Large intestine (tissue), 3 donors: Measurements from ENCODE around the gene ARVCF. TPM values are rescaled to one million over a fixed set of nuclear protein-coding genes. Genes with fewer than 3 reads are reported as not detected.

ENCODE experiments used
- DNase-seq, 2 donors: peaks; one replicate each; pipeline versions ENCODE4 v3.0.0 to v3.0.0-alpha.2; 2013
- H3K27ac ChIP-seq: one replicate; pipeline ENCODE4 v1.5.1; 2013; ENCODE audit warnings: low read length
- H3K27me3 ChIP-seq: 2 replicates; pipeline ENCODE4 v1.6.1; 2013; ENCODE audit warnings: low read length; ENCODE audit not compliant: control insufficient read depth, insufficient read depth
- H3K36me3 ChIP-seq: 2 replicates; pipeline ENCODE4 v1.6.1; 2013; ENCODE audit warnings: low read length; ENCODE audit not compliant: control insufficient read depth, insufficient read depth
- H3K4me1 ChIP-seq: one replicate; pipeline ENCODE4 v1.6.1; 2013; ENCODE audit warnings: low read length; ENCODE audit not compliant: control insufficient read depth, insufficient read depth
- H3K4me3 ChIP-seq: one replicate; pipeline ENCODE4 v1.5.1; 2013; ENCODE audit warnings: low read length
- H3K9me3 ChIP-seq: one replicate; pipeline ENCODE4 v1.6.1; 2013; ENCODE audit warnings: mild to moderate bottlenecking, low read depth, low read length, moderate library complexity; ENCODE audit not compliant: control insufficient read depth
- WGBS: methylation state at CpG from one replicate; pipeline ENCODE4 v1.1.5; 2013; ENCODE audit warnings: low lambda C conversion rate; ENCODE audit not compliant: insufficient coverage; 5-methylcytosine and 5-hydroxymethylcytosine counted together
- polyA plus RNA-seq: library from polyadenylated mRNA; unstranded; fragments of 120-200 nt; gene quantifications from one replicate; pipeline ENCODE4 v1.2.1, GENCODE V29; 2013

Gene ARVCF
- polyA plus RNA-seq, 1 donor: 21.8 TPM

DNA sequence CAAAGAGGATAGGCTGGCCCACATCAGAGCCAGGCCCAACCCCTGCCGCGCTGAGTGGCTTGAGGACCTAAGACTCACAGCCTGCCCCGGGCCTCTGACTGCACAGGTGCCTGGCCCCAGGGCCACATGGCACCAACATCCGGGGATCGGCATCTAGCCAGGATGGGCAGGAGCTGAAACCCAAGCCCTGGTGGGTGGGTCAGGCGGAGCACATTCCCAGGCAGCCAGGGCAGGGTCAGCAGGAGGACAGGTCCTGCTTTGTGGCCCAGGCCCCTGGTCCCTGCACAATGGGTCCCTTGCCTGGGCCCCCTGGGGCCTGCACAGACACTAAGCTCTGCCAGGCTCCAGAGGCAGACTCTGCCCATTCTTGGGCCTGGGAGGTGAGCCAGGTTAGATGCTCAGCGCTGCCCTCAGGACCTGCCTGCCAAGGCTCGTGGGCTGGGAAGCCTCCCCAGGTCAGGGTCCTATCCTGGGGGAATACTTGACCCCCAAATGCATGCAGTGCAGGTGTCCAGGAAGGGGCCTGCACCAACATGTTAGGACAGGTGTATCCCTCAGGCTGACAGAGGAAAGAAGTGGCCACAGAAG is 33.5 kb downstream of the ARVCF start:
- Histone ChIP-seq H3K27me3 (no peaks in the 10 kb centered on the region), H3K4me3 (no peak overlapping the region), H3K9me3 (no peaks in the 10 kb centered on the region), H3K4me1 (peaks cover 10% of the 10 kb centered on the region), H3K36me3 (peaks cover 22% of the 10 kb centered on the region), H3K27ac (no peak overlapping the region)
- no CpG with 5 or more reads among the region's 8 CpGs for WGBS
- DNase-seq: no peak

DNA sequence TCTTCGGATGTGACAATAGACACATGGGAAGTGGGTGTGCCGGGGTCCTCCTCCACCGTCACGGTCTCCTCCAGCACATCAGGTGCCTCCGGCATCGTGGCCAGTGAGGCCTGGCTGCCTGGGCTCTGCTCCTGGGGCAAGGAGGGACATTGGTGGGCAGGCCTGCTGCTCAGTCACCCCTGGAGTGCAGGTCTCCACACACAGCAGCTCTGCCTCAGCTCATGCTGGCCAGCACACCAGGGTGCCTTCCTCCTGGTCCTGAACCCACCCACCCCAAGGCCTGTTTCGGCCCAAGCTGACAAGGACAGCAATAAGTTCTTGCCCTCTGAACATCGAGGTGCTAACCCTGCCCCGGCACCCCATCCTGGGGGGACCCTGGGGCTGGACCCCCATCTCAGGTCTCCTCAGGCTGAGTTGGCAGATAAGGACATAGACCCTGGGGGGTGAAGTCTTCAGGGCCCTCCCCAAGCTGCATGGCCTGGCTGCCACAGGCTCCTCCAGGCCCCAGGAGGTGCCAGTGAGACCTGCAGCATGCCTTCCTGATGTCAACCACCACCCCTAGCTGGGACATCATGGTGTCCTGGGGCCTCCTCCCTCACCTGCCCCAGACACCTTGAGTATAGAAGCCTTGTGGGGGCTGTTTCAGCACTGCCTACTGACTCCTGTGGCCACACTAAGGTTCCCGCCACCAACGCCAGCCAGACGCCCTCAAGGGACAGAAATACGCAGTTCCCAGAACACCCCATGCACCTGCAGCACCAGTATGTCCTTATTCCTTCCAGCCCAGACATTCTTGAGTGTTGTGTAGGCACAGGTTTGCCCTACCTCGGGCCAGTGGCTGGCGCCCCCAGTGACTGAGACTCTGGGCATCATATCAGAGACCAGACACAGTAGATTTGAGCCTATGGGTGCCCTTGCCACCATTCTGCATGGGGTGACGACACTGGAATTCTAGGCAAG is 34.4 kb downstream of the ARVCF start:
- Histone ChIP-seq H3K4me3 (no peak overlapping the region), H3K4me1 (peaks cover 10% of the 10 kb centered on the region), H3K27me3 (no peaks in the 10 kb centered on the region), H3K36me3 (peaks cover 26% of the 10 kb centered on the region), H3K27ac (no peak overlapping the region), H3K9me3 (no peaks in the 10 kb centered on the region)
- no peak for DNase-seq
- no CpG with 5 or more reads among the region's 16 CpGs for WGBS

DNA sequence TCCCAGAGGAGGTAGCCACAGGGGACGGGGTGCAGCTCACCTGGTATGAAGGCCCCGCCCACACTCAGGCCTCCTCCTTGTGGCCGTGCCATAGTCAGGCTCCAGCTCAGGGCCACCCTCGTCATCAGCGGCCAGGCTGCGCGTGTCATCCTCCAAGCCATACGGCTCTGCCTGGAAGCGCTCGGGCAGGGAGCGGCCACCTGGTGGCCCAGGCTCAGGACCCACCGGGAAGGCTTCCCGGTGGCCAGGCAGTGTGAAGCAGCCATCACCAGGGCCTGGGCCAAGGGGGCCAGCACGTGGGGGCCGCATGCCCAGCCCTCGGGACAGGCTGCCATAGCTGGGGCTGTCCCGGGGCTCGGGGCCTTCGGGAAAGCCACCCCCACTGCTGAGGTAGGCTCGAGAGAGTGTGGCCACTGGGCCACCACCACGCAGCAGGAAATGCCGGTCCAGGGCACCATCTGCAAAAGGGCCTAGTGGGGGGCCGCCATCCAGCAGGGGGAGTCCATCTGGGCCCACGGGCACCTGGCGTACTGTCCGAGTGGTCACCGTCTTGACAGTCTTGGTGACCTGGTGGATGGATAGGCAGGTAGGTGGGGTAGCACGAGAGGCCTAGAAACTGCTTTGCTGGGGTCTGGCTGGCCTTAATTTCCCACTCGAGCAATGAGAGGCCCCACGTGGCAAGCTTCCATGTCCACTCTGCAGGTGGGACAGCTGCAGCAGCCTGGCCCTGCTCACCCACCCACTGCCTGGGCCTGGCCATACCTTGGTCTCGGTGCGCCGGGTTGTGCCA is 35.3 kb downstream of the ARVCF start:
- DNase-seq: no peak
- peaks cover 28% of the 10 kb centered on the region for H3K36me3 ChIP-seq
- H3K4me1 ChIP-seq: peaks cover 10% of the 10 kb centered on the region
- H3K27ac ChIP-seq: no peak overlapping the region
- H3K27me3 ChIP-seq: no peaks in the 10 kb centered on the region
- WGBS: no CpG with 5 or more reads among the region's 33 CpGs
- no peaks in the 10 kb centered on the region for H3K9me3 ChIP-seq
- no peak overlapping the region for H3K4me3 ChIP-seq

DNA sequence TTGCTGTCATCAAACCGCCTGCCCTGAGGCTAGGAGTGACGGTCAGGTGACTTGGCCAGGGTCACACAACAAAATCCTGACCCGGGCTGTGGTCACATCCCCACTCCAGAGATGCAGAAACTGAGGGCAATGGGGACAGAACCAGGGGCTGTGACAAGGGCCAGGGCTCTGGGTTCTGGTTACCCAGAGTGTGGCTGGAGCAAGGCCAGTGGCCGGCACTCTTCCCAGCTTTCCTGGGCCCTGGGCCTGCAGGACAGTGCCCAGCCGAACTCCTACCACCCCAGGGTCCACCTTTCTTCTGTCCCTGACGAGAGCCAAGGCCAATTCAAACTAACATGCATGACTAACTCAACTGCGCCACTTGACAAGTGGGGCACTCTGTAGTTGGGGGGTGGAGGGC is 35.9 kb downstream of the ARVCF start:
- Histone ChIP-seq H3K4me1 (peaks cover 5% of the 10 kb centered on the region), H3K4me3 (no peak overlapping the region), H3K9me3 (no peaks in the 10 kb centered on the region), H3K27me3 (no peaks in the 10 kb centered on the region), H3K36me3 (peaks cover 28% of the 10 kb centered on the region), H3K27ac (no peak overlapping the region)
- DNase-seq: no peak
- WGBS: no CpG with 5 or more reads among the region's 7 CpGs

DNA sequence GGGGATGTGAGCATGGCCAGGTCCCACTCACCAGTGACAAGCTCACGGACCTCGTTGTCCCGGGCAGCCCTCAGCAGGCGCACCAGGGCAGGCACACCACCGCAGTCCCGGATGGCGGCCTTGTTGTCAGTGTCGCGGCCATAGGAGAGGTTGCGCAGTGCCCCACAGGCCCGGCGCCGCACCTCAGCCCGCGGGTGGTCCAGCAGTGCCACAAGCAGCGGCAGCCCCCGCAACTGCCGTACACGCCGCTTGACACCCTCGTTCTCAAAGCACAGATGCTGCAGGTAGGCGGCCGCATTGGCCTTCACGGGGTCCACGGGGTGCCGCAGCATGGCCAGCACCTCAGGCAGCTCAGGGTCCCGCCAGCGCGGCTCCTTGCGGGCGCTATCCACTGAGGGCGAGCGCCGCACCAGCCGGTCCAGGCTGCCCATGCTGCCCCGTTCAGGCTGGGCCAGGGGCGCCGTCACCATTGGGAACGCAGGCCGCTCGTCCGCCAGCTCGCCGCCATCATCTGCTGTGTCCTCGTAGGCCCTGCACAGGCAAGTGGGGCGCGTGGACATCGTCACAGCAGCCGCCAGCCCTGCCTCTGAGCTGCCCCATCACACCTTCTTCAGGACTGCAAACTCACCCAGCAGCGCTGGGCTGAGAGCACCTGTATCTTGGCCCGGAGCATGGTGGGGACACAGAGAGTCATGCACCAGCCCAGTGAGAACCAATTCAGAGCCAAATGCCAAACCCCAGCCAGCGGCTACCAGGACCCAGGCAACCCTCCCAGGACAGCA is 36.7 kb downstream of the ARVCF start:
- Histone ChIP-seq H3K36me3 (peaks cover 28% of the 10 kb centered on the region), H3K27ac (no peak overlapping the region), H3K27me3 (no peaks in the 10 kb centered on the region), H3K4me3 (no peak overlapping the region), H3K9me3 (no peaks in the 10 kb centered on the region), H3K4me1 (no peaks in the 10 kb centered on the region)
- 75% methylated on average over 2 of the region's 52 CpGs for WGBS
- no peak for DNase-seq

DNA sequence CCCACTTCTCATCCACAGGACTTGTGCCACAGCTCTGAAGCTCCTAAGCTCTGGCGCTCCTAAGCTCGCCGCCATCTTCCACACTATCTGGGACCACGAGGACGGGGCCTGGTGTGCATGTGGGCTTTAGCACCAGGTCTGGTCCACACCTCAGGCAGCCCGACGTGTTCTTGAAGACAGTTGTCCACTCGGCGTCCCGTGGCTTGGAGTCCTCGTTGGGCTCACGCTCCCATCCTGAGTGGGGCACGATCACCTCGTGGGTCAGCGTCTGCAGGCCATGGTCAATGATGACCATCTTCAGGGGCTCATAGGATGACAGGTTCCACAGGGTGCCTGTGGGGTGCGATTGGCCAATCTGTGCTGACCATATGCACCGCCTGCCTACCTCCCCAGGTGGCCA is 37.9 kb downstream of the ARVCF start:
- Histone ChIP-seq H3K27me3 (no peaks in the 10 kb centered on the region), H3K36me3 (peaks cover 28% of the 10 kb centered on the region), H3K9me3 (no peaks in the 10 kb centered on the region), H3K4me3 (no peak overlapping the region), H3K4me1 (no peaks in the 10 kb centered on the region), H3K27ac (no peak overlapping the region)
- WGBS: 73% methylated on average over 3 of the region's 17 CpGs
- no peak for DNase-seq

DNA sequence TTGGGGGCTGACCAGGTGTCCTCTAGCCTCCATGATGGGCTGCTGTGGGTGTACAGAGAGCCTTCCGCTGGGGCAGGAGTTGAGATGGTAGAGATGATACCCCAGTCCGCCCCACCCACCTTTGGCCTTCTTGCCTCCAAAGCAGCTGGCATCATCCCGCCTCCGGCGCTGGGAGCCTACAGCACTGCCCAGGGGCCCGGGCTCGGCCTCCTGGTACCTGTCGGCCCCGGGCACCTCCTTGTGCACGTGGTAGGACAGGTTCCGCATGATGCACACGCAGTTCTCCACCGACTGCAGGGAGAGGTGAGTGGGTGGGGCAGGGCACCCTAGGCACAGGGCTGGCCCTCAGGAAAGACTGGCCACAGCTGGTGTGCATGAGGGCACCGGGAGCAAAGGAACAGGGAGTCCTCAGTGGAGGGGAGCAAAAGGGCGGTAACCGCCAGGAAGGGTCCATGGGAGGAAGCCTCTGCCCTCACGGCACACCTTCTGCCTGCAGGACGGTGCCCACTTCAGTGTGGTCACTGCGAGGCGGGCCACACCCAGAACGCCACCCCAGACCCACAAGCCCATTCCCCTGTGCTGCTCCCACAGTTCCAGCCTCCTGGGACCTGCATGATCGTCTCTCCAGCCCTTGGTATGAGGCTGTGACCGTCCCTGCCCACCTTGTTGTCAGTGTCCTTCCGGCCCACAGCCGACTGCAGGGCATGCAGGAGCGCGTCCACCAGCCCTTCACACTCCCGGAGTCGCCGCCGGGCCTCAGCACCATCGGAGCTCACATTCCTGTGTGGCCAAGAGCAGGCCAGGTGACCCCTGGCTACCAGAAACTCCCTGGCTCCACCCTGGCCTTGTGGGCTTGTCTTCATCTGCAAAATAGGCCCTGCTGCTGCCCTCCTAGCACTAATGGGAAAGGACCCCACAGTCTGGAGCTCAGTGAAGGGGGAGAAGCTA is 39.1 kb downstream of the ARVCF start:
- Histone ChIP-seq H3K27me3 (no peaks in the 10 kb centered on the region), H3K36me3 (peaks cover 37% of the 10 kb centered on the region), H3K27ac (no peak overlapping the region), H3K4me3 (no peak overlapping the region), H3K4me1 (peaks cover 2% of the 10 kb centered on the region), H3K9me3 (peaks cover 4% of the 10 kb centered on the region)
- no CpG with 5 or more reads among the region's 32 CpGs for WGBS
- no peak for DNase-seq

DNA sequence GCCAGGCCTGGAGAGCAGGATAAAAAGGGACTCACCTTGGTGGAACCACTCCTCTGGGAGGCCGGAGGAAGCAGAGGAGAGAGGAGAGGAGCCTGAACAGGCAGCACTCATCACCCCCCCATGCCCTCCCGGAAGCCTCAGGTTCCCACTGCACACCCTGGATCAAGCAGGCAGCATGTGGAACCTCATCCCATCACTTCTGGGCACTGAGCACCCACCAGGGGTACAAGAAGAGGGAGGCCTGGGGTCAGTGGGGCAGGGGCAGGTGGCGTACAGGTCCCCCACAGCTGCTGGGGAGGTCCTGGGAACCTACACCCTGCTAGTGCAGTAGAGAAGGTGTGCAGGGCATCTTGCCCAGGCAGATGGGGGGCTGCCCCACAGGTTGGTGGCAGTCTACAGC is 40.0 kb downstream of the ARVCF start:
- no peak for DNase-seq
- no peaks in the 10 kb centered on the region for H3K27me3 ChIP-seq
- H3K36me3 ChIP-seq: peaks cover 43% of the 10 kb centered on the region
- H3K4me3 ChIP-seq: no peak overlapping the region
- peaks cover 4% of the 10 kb centered on the region for H3K9me3 ChIP-seq
- no CpG with 5 or more reads among the region's 3 CpGs for WGBS
- H3K4me1 ChIP-seq: peaks cover 11% of the 10 kb centered on the region
- no peak overlapping the region for H3K27ac ChIP-seq

DNA sequence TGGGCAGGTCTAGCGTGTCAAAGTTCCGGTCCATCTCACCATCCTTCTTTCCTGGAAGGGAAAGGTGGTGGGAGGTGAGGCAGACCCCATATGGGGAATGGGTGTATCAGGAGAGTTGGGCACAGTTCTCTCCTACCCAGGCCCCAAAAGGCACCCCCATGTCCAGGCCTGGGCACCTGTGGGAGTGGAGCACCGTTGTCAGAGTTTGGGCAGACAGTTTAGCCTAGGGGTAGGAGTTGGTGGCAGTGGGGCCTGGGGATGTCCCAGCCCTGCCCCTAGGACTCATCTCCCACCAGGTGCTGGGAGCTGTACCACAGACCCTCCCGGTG is 41.0 kb downstream of the ARVCF start:
- Histone ChIP-seq H3K9me3 (peaks cover 4% of the 10 kb centered on the region), H3K4me1 (peaks cover 21% of the 10 kb centered on the region), H3K27ac (no peak overlapping the region), H3K27me3 (no peaks in the 10 kb centered on the region), H3K36me3 (peaks cover 41% of the 10 kb centered on the region), H3K4me3 (no peak overlapping the region)
- no peak for DNase-seq
- WGBS: no CpG with 5 or more reads among the region's 4 CpGs
